HFF-Myc (cell line): Measurements from ENCODE around the gene CHMP5.
"Not testable (repeated sequence)": the region's sequence is repeated elsewhere in the genome, so short reads cannot be mapped to it uniquely, and the experiment has no call there.

Source experiments
- DNase-seq: peaks from one replicate; pipeline ENCODE4 v3.0.0-alpha.2; 2011; ENCODE audit warnings: low read depth; ENCODE audit errors: extremely low read depth
- H3K4me3 ChIP-seq: replicated peaks from 2 replicates; pipeline ENCODE4 v1.5.1; 2011; ENCODE audit warnings: low read depth, mild to moderate bottlenecking, control low read depth, low read length
- TF ChIP-seq, protein P1 (sequence below): IDR thresholded peaks from 2 replicates; pipeline ENCODE4 v1.5.1; 2012; ENCODE audit warnings: mild to moderate bottlenecking, low read depth, low read length, control low read depth; ENCODE audit errors: missing control alignments

CHMP5 gene

DNA sequence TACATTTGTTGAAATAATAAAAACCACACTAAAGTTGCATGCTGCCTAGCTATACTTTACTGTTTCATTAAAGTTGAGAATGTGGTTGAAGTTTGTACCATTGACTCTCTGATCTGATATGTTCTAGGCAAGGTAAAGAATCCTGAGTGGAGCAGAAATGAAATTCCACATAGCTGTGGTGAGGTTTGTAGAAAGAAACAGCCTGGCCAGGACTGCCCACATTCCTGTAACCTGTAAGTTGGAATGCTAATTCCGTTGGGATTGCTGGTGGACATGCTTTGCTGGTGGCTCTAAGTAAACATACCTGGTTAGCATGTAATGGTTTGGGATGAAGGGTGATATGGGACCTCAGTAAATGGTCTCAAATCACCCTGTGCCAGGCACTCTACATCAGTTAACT, 42.2 kb downstream of the CHMP5 start:
- TF ChIP-seq, protein P1, sequence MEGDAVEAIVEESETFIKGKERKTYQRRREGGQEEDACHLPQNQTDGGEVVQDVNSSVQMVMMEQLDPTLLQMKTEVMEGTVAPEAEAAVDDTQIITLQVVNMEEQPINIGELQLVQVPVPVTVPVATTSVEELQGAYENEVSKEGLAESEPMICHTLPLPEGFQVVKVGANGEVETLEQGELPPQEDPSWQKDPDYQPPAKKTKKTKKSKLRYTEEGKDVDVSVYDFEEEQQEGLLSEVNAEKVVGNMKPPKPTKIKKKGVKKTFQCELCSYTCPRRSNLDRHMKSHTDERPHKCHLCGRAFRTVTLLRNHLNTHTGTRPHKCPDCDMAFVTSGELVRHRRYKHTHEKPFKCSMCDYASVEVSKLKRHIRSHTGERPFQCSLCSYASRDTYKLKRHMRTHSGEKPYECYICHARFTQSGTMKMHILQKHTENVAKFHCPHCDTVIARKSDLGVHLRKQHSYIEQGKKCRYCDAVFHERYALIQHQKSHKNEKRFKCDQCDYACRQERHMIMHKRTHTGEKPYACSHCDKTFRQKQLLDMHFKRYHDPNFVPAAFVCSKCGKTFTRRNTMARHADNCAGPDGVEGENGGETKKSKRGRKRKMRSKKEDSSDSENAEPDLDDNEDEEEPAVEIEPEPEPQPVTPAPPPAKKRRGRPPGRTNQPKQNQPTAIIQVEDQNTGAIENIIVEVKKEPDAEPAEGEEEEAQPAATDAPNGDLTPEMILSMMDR = no peak
- H3K4me3 ChIP-seq = no peak overlapping the region
- no peak for DNase-seq

DNA sequence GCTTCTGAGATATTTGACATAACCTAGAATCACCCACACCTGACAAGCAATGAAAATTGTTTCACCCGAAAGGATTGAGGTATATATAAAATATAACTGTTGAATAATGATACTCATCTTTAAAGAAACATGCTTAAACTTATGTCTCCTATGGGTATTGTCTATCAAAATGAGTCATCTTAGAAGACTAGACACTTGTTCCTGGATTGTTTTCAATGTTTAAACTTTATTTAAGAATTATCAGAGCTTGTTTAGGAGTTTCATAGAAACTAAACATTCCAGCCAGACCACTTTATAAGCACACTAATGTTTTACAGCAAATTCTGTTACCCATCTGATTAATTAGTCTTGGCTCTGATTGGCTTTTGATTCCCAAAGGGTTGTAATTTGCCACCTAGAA, 45.1 kb downstream of the CHMP5 start:
- DNase-seq = no peak
- no peak overlapping the region for H3K4me3 ChIP-seq
- TF ChIP-seq, protein P1 = no peak

DNA sequence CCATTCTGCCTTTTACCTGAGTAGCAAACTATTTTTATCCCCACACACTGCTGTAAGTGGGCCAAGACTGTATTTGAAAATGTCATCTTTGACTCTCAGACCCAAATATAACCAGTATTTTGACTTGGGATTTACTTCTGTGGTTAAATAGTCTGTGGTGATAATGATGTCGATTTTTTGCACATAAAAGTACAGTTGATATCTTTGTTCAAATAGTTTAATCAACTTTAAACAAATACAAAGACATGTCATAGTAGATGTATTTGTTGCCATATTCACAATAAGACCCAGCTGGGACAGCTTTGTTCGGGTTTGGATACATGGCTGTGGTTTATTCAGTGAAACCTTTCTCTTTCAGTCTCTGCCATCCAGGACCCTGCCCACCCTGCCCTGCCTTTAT, 45.9 kb downstream of the CHMP5 start:
- TF ChIP-seq, protein P1 = no peak
- H3K4me3 ChIP-seq = no peak overlapping the region
- DNase-seq = no peak

DNA sequence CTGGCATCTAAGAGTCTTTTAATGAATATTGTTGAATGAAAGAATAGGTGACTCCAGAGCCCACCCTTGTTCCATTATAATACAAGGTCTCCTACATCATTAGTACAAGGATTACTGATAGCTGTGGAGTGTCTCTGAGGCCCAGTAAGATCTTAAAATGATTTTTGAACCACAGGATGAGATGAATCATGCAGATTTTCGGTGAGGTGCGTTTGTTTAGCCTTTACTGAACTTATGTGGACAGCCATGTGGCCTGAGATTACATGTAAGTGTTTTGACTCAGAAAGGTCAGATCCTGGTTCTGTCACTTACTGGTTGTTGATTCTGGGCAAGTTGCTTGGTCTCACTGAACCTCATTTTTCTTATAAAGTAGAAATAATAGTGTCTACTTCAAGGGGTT, 47.1 kb downstream of the CHMP5 start:
- no peak overlapping the region for H3K4me3 ChIP-seq
- TF ChIP-seq, protein P1 = no peak
- DNase-seq = no peak

DNA sequence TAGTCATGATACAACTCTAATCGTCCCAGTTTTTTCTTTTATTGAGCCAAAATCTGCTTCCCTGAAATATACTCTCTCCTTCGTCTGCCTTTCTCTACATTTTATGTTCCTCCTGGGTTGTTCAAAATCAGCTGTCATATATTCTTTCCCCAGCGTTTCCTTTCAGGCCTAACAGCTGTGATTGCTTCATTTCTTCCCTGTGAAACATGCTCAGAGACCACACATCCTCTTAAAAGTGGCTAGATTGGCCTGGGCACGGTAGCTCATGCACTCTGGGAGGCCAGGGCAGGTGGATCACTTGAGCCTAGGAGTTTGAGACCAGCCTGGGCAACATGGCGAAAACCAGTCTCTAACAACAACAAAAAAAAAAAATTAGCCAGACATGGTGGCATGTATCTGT, 50.5 kb downstream of the CHMP5 start:
- no peak for DNase-seq
- TF ChIP-seq, protein P1 = no peak
- no peak overlapping the region for H3K4me3 ChIP-seq

DNA sequence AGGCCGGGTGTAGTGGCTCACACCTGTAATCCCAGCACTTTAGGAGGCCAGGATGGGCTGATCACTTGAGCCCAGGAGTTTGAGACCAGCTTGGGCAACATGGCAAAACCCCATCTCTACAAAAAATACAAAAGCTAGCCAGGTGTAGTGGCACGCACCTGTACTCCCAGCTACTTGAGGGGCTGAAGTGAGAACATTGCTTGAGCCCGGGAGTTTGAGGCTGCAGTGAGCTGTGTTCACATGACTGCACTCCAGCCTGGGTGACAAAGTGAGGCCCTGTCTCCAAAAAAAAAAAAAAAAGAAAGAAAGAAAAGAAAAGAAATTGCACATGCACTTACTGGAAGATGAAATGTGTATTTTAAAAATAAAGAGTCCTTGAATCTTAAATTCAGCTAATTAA, 52.3 kb downstream of the CHMP5 start:
- not testable (repeated sequence) for H3K4me3 ChIP-seq, DNase-seq

DNA sequence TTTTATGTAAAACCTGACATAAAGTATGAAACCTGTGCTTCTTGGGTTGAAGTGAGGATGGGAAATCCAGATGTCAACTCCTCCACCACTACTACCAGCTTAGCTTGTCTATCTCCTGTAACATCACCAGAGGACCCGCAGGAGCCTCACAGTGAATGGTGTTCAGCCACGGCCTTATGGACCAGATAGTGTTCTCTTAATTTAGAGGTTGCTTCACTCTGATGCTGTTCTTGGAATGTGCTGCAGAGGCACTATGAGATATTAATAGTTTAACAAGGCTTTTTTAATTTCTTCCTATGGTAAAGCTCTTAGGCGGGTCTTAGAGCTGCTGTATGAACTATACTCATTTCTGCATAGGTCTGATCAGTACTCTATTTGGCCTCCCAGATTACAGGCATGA, 53.4 kb downstream of the CHMP5 start:
- H3K4me3 ChIP-seq = no peak overlapping the region
- TF ChIP-seq, protein P1 = no peak
- no peak for DNase-seq

DNA sequence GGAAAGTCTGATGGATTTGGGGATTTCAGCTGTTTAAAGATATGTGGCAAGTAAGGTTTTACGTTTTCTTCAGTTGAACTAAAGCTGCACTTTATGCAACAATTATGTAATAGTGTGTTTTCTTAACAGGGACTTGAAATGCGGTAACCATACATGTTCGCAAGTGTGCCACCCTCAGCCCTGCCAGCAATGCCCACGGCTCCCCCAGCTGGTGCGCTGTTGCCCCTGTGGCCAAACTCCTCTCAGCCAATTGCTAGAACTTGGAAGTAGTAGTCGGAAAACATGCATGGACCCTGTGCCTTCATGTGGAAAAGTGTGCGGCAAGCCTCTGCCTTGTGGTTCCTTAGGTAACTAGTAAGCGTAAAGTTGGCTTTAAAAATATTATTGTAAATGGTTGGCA, 53.9 kb downstream of the CHMP5 start:
- DNase-seq = no peak
- H3K4me3 ChIP-seq = no peak overlapping the region
- TF ChIP-seq, protein P1 = no peak
